KMS-11 (cell line): ENCODE measurements around the gene PHYHIPL.

ENCODE experiments used
- H2AFZ ChIP-seq: fragments of 200-600 bp; sonication (generic); 2 replicates; pipeline ENCODE4 v1.6.1; 2016; ENCODE audit warnings: antibody characterized with exemption, mixed run types, low read depth
- H3K27ac ChIP-seq: fragments of 200-600 bp; sonication (generic); 2 replicates; pipeline ENCODE4 v1.6.1; 2016; ENCODE audit warnings: mild to moderate bottlenecking, mixed run types
- H3K27me3 ChIP-seq: fragments of 200-600 bp; sonication (generic); 2 replicates; pipeline ENCODE4 v1.6.1; 2017; ENCODE audit warnings: mild to moderate bottlenecking, low read depth, mixed run types, moderate library complexity; ENCODE audit not compliant: insufficient read depth
- H3K36me3 ChIP-seq: fragments of 200-600 bp; sonication (generic); 2 replicates; pipeline ENCODE4 v1.6.1; 2017; ENCODE audit warnings: mild to moderate bottlenecking, mixed run types; ENCODE audit not compliant: insufficient read depth
- H3K4me1 ChIP-seq: fragments of 200-600 bp; sonication (generic); 2 replicates; pipeline ENCODE4 v1.6.1; 2016; ENCODE audit warnings: mild to moderate bottlenecking, low read depth, mixed run types; ENCODE audit not compliant: poor library complexity, severe bottlenecking
- H3K4me2 ChIP-seq: fragments of 200-600 bp; sonication (generic); 2 replicates; pipeline ENCODE4 v1.7.0; 2016; ENCODE audit warnings: mild to moderate bottlenecking, mixed run types
- H3K4me3 ChIP-seq: fragments of 200-600 bp; sonication (generic); IDR thresholded peaks from 2 replicates; pipeline ENCODE4 v1.6.1; 2017; ENCODE audit warnings: low read depth, low read length, mixed read lengths; ENCODE audit not compliant: insufficient read depth
- H3K79me2 ChIP-seq: fragments of 200-600 bp; sonication (generic); 2 replicates; pipeline ENCODE4 v1.6.1; 2016; ENCODE audit warnings: low read depth, mixed run types; ENCODE audit not compliant: insufficient read depth
- H3K9ac ChIP-seq: fragments of 200-600 bp; sonication (generic); 2 replicates; pipeline ENCODE4 v1.6.1; 2016; ENCODE audit warnings: mild to moderate bottlenecking, mixed run types
- H4K20me1 ChIP-seq: fragments of 200-600 bp; sonication (generic); 2 replicates; pipeline ENCODE4 v1.6.1; 2016; ENCODE audit warnings: mild to moderate bottlenecking, mixed run types; ENCODE audit not compliant: insufficient read depth
- CTCF ChIP-seq: fragments of 200-600 bp; sonication (generic); conservative IDR thresholded peaks from 2 replicates; pipeline ENCODE4 v1.6.1; 2017; ENCODE audit warnings: low read depth, mild to moderate bottlenecking, antibody characterized with exemption, low read length, moderate library complexity, mixed read lengths

PHYHIPL gene

GRCh38 chr10:59272061-59272460 is 95.6 kb downstream of the PHYHIPL start:
- Histone ChIP-seq H3K36me3 (no peaks in the 10 kb centered on the region), H3K27ac (no peak overlapping the region), H3K4me3 (no peak overlapping the region), H3K4me1 (no peaks in the 10 kb centered on the region), H3K4me2 (no peak overlapping the region), H2AFZ (no peak overlapping the region), H4K20me1 (no peaks in the 10 kb centered on the region), H3K27me3 (no peaks in the 10 kb centered on the region), H3K79me2 (no peaks in the 10 kb centered on the region), H3K9ac (no peak overlapping the region)
- no peak for TF ChIP-seq CTCF

DNA sequence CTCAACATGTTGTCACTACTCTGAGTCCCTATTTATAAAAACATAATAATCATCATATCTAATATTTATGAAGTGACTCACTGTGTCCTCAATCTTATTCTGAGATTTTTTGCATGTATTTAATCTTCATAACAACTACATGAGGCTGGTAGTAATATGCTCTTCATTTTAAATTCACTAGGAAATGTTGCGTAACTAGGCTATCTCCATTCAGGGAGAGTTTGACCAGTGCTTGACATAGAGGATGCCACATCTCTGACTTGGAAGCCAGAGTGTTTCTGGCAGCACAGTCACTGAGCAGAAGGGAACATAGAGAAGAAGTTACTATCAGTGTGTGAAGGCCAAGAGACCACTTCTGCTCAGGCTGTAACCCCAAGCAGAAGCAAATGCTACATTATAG is 97.0 kb downstream of the PHYHIPL start:
- Histone ChIP-seq H3K36me3 (no peaks in the 10 kb centered on the region), H2AFZ (no peak overlapping the region), H3K27ac (no peak overlapping the region), H3K27me3 (no peaks in the 10 kb centered on the region), H3K4me2 (no peak overlapping the region), H3K4me1 (no peaks in the 10 kb centered on the region), H3K9ac (no peak overlapping the region), H3K79me2 (no peaks in the 10 kb centered on the region), H3K4me3 (no peak overlapping the region), H4K20me1 (no peaks in the 10 kb centered on the region)
- TF ChIP-seq CTCF, result no peak

DNA sequence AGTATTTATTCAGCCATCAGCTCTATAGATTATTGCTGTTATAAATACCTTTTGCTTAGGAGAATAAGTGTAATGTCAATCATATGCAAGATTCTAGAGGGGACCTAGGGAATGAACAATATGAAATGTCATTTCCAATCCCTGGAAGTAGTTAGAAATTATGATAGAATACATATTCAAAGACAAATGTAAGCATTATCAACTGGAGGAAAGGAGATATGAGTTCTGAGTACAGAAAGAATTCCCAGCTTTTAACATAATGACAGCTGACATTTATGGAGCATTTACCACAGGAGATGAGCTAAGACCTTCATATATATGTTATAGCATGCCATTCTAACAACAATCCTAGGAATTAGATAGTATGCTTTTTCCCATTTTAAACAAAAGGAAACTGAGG is 99.7 kb downstream of the PHYHIPL start:
- no peak overlapping the region for H3K9ac ChIP-seq
- H3K36me3 ChIP-seq, result no peaks in the 10 kb centered on the region
- H3K27me3 ChIP-seq, result no peaks in the 10 kb centered on the region
- H3K4me2 ChIP-seq, result no peak overlapping the region
- H3K27ac ChIP-seq, result no peak overlapping the region
- H4K20me1 ChIP-seq, result no peaks in the 10 kb centered on the region
- H3K4me1 ChIP-seq, result no peaks in the 10 kb centered on the region
- no peak for TF ChIP-seq CTCF
- H3K79me2 ChIP-seq, result no peaks in the 10 kb centered on the region
- no peak overlapping the region for H2AFZ ChIP-seq
- no peak overlapping the region for H3K4me3 ChIP-seq

DNA sequence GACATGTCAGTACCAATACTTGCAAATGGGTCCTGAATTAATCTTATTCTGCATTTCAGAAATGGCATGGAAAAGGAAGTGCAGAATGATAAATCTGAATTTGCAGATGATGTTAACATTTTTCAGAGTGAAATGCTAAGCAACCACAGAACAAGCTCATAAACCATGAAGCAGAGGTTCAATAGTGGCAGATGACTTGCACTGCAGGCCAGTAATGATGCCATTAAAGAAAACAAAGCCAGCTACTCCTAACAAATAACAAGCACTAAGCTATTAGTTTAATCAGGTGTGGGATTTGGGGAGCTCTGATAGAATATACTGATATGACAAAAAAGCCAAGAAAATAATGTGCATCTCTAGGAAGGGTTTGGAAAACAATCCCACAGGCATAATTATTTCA is 100.5 kb downstream of the PHYHIPL start:
- Histone ChIP-seq H3K27me3 (no peaks in the 10 kb centered on the region), H3K79me2 (no peaks in the 10 kb centered on the region), H3K36me3 (no peaks in the 10 kb centered on the region), H3K27ac (no peak overlapping the region), H4K20me1 (no peaks in the 10 kb centered on the region), H3K4me1 (no peaks in the 10 kb centered on the region), H3K4me3 (no peak overlapping the region), H2AFZ (no peak overlapping the region), H3K4me2 (no peak overlapping the region), H3K9ac (no peak overlapping the region)
- no peak for TF ChIP-seq CTCF

- H3K36me3 ChIP-seq, result no peaks in the 10 kb centered on the region
- H3K27ac ChIP-seq, result no peak overlapping the region
- no peak for TF ChIP-seq CTCF
- no peak overlapping the region for H3K4me2 ChIP-seq
- no peak overlapping the region for H3K9ac ChIP-seq
- H3K4me1 ChIP-seq, result no peaks in the 10 kb centered on the region
- no peaks in the 10 kb centered on the region for H3K79me2 ChIP-seq
- H3K27me3 ChIP-seq, result no peaks in the 10 kb centered on the region
- no peak overlapping the region for H2AFZ ChIP-seq
- H3K4me3 ChIP-seq, result no peak overlapping the region
- no peaks in the 10 kb centered on the region for H4K20me1 ChIP-seq
Observed at GRCh38 chr10:59279476-59279875, 103.0 kb downstream of the PHYHIPL start.
